ENCODE results near the gene RPL18A.

- TF ChIP-seq JUNB (IDR thresholded peaks at IDR 0.05; ENCODE audit: unreplicated experiment), result no peak
- TF ChIP-seq EZH2 (IDR thresholded peaks at IDR 0.05; ENCODE audit: low read depth, unreplicated experiment), result no peak
- TF ChIP-seq CTCF (conservative IDR thresholded peaks at IDR 0.05; ENCODE audit: low read depth in 2 of 2), result peak in 1 of 2 experiments; percentile 32; a peak in 1 of 4 replicates
- no peak for TF ChIP-seq STAT1 (IDR thresholded peaks at IDR 0.05; ENCODE audit: unreplicated experiment)
- no peak for TF ChIP-seq EZH2phosphoT487 (IDR thresholded peaks at IDR 0.05; ENCODE audit: unreplicated experiment)
- TF ChIP-seq REST (IDR thresholded peaks at IDR 0.05; ENCODE audit: unreplicated experiment), result no peak
- no peak for TF ChIP-seq ZNF114 (CRISPR knock-in tag; IDR thresholded peaks at IDR 0.05)
- 0 out of 2 replicates have a peak, but pooled peaks have one; percentile 5 for TF ChIP-seq CREB1 (CRISPR knock-in tag; IDR thresholded peaks at IDR 0.05; ENCODE audit: low read depth)
Measured at GRCh38 chr19:17829855-17830566, 29.7 kb upstream of the RPL18A start.

All from GM23338 (cell line).